Upper lobe of right lung (tissue), 1 donor: Measurements from ENCODE around the gene APEX2. TPM values are rescaled to one million over a fixed set of nuclear protein-coding genes. Genes with fewer than 3 reads are reported as not detected.

ENCODE experiments used
- ATAC-seq: fragments of 200-7000 bp; cut with Tn5 transposase; one replicate; pipeline ENCODE4 v1.9.1; 2020; ENCODE audit warnings: mild to moderate bottlenecking, moderate library complexity
- DNase-seq: peaks from one replicate; pipeline ENCODE4 v3.0.0-alpha.2; 2020
- H3K27ac ChIP-seq: fragments of 200-600 bp; one replicate; pipeline ENCODE4 v1.8.0; 2022
- H3K27me3 ChIP-seq: fragments of 200-600 bp; one replicate; pipeline ENCODE4 v1.8.0; 2022; ENCODE audit warnings: mild to moderate bottlenecking
- H3K36me3 ChIP-seq: fragments of 200-600 bp; one replicate; pipeline ENCODE4 v1.8.0; 2022
- H3K4me1 ChIP-seq: fragments of 200-600 bp; one replicate; pipeline ENCODE4 v1.8.0; 2022
- H3K4me3 ChIP-seq: fragments of 200-600 bp; one replicate; pipeline ENCODE4 v1.8.0; 2022; ENCODE audit warnings: mild to moderate bottlenecking
- H3K9me3 ChIP-seq: fragments of 200-600 bp; one replicate; pipeline ENCODE4 v1.8.0; 2022
- CTCF ChIP-seq: fragments of 200-600 bp; IDR thresholded peaks from one replicate; pipeline ENCODE4 v1.8.0; 2022; ENCODE audit warnings: antibody characterized with exemption
- intact Hi-C: fragments of 100-400 bp; cut with DNase I; formaldehyde crosslinking; loops from one replicate; pipeline ENCODE4 v1.11.0; 2022
- long read RNA-seq: library from polyadenylated mRNA; unstranded; transcript quantifications from one replicate; pipeline ENCODE4 v2.0.0, GENCODE V29; 2021
- total RNA-seq: library from RNA; stranded (reverse); fragmentation: NEBNext Ultra II Directional; extraction: Animal tissue kit (Norgen Biotek cat#: 25700); gene quantifications from one replicate; pipeline ENCODE4 v1.2.1, GENCODE V29; 2021
- donor health status: DM: no; HTN: yes; CAD: no; lungs with severe emphysema.

The APEX2 gene
- total RNA-seq = 10.5 TPM
- long read RNA-seq, transcript APEX2-201 (6 exons, 3,245 nt) = major isoform, 15 of 18 reads
- long read RNA-seq, partial matches to known transcripts = 1 of 18 reads
- long read RNA-seq, other reads (novel, unspliced or antisense) = 2 of 18 reads

- Histone ChIP-seq H3K4me3 (peak within 1 kb of the TSS; percentile 63), H3K4me1 (peaks cover 7% of the 10 kb centered on the region), H3K36me3 (peaks cover 14% of the 10 kb centered on the region), H3K27ac (peak within 1 kb of the TSS; percentile 90), H3K27me3 (no peaks in the 10 kb centered on the region), H3K9me3 (no peaks in the 10 kb centered on the region)
- intact Hi-C loops = no loop called here
- peak; percentile 97 for ATAC-seq
- peak; percentile 95 for DNase-seq
- no peak for TF ChIP-seq CTCF
Observed at GRCh38 chrX:54999717-55000598, at the start of gene APEX2. Gene APEX2 (plus strand): TSS chrX:55000363. CDS start chrX:55000423, 60 bp downstream.

GRCh38 chrX:54950730-54951375, 49.3 kb upstream of the APEX2 start:
- no peaks in the 10 kb centered on the region for H3K9me3 ChIP-seq
- no peak for TF ChIP-seq CTCF
- intact Hi-C loops = no loop called here
- no peaks in the 10 kb centered on the region for H3K27me3 ChIP-seq
- ATAC-seq = no peak
- H3K36me3 ChIP-seq = no peaks in the 10 kb centered on the region
- DNase-seq = no peak
- no peak overlapping the region for H3K27ac ChIP-seq
- no peak overlapping the region for H3K4me3 ChIP-seq
- no peaks in the 10 kb centered on the region for H3K4me1 ChIP-seq

- DNase-seq (no peak), ATAC-seq (no peak)
- no peaks in the 10 kb centered on the region for H3K36me3 ChIP-seq
- intact Hi-C loops = no loop called here
- no peak overlapping the region for H3K27ac ChIP-seq
- no peaks in the 10 kb centered on the region for H3K4me1 ChIP-seq
- H3K4me3 ChIP-seq = no peak overlapping the region
- H3K27me3 ChIP-seq = no peaks in the 10 kb centered on the region
- H3K9me3 ChIP-seq = no peaks in the 10 kb centered on the region
- no peak for TF ChIP-seq CTCF
Observed at GRCh38 chrX:54961750-54962149, 38.4 kb upstream of the APEX2 start.

- TF ChIP-seq CTCF = no peak
- ATAC-seq (no peak), DNase-seq (no peak)
Observed at GRCh38 chrX:54964766-54965497, 35.2 kb upstream of the APEX2 start.

GRCh38 chrX:54977387-54977786, 22.8 kb upstream of the APEX2 start:
- ATAC-seq = no peak
- TF ChIP-seq CTCF = no peak
- Histone ChIP-seq H3K9me3 (no peaks in the 10 kb centered on the region), H3K27ac (no peak overlapping the region), H3K4me3 (no peak overlapping the region), H3K4me1 (no peaks in the 10 kb centered on the region), H3K27me3 (no peaks in the 10 kb centered on the region), H3K36me3 (no peaks in the 10 kb centered on the region)
- DNase-seq = no peak
- intact Hi-C loops = no loop called here

More at GRCh38 chrX:54964766-54965497, 35.2 kb upstream of the APEX2 start:
- H3K4me1 ChIP-seq = no peaks in the 10 kb centered on the region
- H3K4me3 ChIP-seq = no peak overlapping the region
- no peak overlapping the region for H3K27ac ChIP-seq
- intact Hi-C loops = no loop called here
- no peaks in the 10 kb centered on the region for H3K9me3 ChIP-seq
- no peaks in the 10 kb centered on the region for H3K27me3 ChIP-seq
- H3K36me3 ChIP-seq = no peaks in the 10 kb centered on the region
